ENCODE measurements around the gene TM9SF1.

The TM9SF1 gene

DNA sequence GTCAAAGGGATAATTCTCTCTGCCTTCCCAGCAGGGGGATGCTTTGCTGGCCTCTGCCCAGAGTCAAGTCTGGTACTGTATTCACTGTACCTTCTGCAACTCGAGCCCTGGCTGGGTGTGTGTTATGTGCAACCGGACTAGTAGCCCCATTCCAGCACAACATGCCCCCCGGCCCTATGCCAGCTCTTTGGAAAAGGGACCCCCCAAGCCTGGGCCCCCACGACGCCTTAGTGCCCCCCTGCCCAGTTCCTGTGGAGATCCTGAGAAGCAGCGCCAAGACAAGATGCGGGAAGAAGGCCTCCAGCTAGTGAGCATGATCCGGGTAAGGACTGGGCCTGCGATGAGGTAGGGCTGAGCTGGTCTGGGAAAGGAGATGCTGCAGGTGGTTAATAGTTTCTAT, 44.7 kb downstream of the TM9SF1 start:
- no peak for DNase-seq (ENCODE audit: low spot score)

DNA sequence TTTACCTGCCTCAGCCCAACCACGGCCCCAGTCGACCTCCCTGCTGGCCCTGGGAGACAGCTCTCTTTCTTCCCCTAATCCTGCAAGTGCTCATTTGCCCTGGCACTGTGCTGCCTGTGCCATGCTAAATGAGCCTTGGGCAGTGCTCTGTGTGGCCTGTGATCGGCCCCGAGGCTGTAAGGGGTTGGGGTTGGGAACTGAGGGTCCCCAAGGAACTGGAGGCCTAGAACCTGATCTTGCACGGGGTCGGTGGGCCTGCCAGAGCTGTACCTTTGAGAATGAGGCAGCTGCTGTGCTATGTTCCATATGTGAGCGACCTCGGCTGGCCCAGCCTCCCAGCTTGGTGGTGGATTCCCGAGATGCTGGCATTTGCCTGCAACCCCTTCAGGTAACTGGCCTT, 45.2 kb downstream of the TM9SF1 start:
- DNase-seq (ENCODE audit: low spot score): no peak

DNA sequence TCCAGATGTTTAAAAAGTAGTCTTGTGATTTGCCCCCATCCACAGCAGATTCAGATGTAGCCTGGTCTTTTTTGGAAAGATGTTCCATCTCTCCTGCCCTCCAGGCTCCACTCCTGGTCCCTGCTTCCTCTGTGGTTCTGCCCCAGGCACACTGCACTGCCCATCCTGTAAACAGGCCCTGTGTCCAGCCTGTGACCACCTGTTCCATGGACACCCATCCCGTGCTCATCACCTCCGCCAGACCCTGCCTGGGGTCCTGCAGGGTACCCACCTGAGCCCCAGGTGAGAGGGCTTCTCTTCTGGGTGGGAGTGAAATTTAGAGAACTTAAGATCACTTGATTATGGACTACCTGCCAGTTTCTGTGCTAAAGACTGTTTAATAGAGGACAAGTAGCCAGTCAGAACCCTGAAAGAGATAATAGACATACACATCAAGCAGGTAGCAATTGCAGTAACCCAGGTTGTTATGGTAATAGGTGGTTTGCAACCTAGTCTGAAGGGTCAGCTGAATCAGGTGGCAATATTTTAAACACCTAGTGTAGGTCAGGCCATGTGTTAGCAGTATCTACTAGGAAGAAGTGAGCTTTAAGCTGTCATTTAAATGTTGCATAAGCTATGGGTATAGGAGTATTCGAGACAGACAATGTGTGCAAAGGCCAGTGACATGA, 45.8 kb downstream of the TM9SF1 start:
- DNase-seq (ENCODE audit: low spot score): no peak

- no peak for DNase-seq (ENCODE audit: low spot score)
Measured at GRCh38 chr14:24147761-24148428, 47.3 kb downstream of the TM9SF1 start.

- DNase-seq (ENCODE audit: low spot score): peak; percentile 97
Measured at GRCh38 chr14:24146978-24147760, 48.1 kb downstream of the TM9SF1 start, which contains the start of gene RNF31. Gene RNF31, plus strand, starts transcription at chr14:24147498. Its CDS starts 201 bp downstream, at chr14:24147699.

- DNase-seq (ENCODE audit: low spot score): peak; percentile 98
Measured at GRCh38 chr14:24146453-24146977, 48.7 kb downstream of the TM9SF1 start, which contains the start of gene PSME2. Gene PSME2, minus strand, starts transcription at chr14:24146610. Its CDS starts 29 bp downstream, at chr14:24146581.

- DNase-seq (ENCODE audit: low spot score): peak; percentile 61
Measured at GRCh38 chr14:24145690-24146452, 49.4 kb downstream of the TM9SF1 start.

GRCh38 chr14:24145219-24145618, 50.0 kb downstream of the TM9SF1 start:
- DNase-seq (ENCODE audit: low spot score): no peak

GRCh38 chr14:24144451-24144850, 50.8 kb downstream of the TM9SF1 start:
- no peak for DNase-seq (ENCODE audit: low spot score)

DNA sequence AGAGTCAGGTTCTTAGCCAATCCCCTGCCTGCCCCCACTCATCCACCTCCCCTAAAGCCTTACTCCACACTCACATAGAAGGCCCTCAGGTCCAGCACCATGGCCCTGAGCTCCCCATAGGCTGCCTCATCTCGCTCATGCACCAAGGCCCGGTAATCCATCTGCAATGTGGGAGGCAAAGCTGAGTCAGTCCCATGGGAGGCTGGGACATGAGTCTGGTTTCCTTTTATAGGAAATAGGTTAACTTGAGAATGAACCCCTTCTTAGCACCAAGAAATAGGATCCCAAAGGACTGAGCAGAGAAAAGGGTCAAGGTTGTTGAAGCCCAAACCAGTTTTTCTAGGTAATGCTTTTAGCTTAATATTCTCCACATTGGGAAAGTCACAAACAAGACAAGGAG, 51.7 kb downstream of the TM9SF1 start:
- peak; percentile 64 for DNase-seq (ENCODE audit: low spot score)

GRCh38 chr14:24141097-24141880, 54.0 kb downstream of the TM9SF1 start, which contains the start of gene EMC9:
Gene EMC9, minus strand, starts transcription at chr14:24141591. Its CDS starts 287 bp downstream, at chr14:24141304.
- DNase-seq (ENCODE audit: low spot score): peak; percentile 99

GRCh38 chr14:24139272-24139934, 55.8 kb downstream of the TM9SF1 start:
- DNase-seq (ENCODE audit: low spot score): no peak

Data from hepatic stellate cell (primary cell).